Body of pancreas (tissue), 4 donors: ENCODE measurements around the gene PPP6R3. TPM values are rescaled to one million over a fixed set of nuclear protein-coding genes. Genes with fewer than 3 reads are reported as not detected.

Experiments used
- ATAC-seq: fragments of 150-250 bp; one replicate; pipeline ENCODE4 v1.9.1; 2016
- DNase-seq, 4 donors: peaks; one replicate each; pipeline ENCODE4 v3.0.0-alpha.2; 2019
- H3K27ac ChIP-seq, 4 donors: fragments of 200-600 bp; sonication (generic); 1 replicate in 3 of 4; 2 replicates in 1 of 4; pipeline versions ENCODE4 v1.5.1 to v1.6.1; 2016 to 2019; ENCODE audit warnings: mild to moderate bottlenecking in 1 of 4, mixed read lengths in 1 of 4, moderate library complexity in 1 of 4
- H3K27me3 ChIP-seq, 2 donors: fragments of 200-600 bp; sonication (generic); one replicate each; pipeline ENCODE4 v1.6.0; 2016; ENCODE audit warnings: mild to moderate bottlenecking in 1 of 2
- H3K36me3 ChIP-seq, 2 donors: fragments of 200-600 bp; sonication (generic); replicated peaks in 1 of 2; 2 replicates each; pipeline ENCODE4 v1.5.1; 2016; ENCODE audit warnings: low read depth in 2 of 2; ENCODE audit not compliant: insufficient read depth in 1 of 2
- H3K4me1 ChIP-seq: fragments of 200-600 bp; sonication (generic); one replicate; pipeline ENCODE4 v1.6.0; 2016
- H3K4me3 ChIP-seq, 2 donors: fragments of 200-600 bp; sonication (generic); 1 replicate in 1 of 2; 2 replicates in 1 of 2; pipeline ENCODE4 v1.5.1; 2016 to 2019
- H3K9me3 ChIP-seq, 3 donors: fragments of 200-600 bp; sonication (generic); 1 replicate in 2 of 3; 2 replicates in 1 of 3; pipeline ENCODE4 v1.5.1; 2016
- POLR2A ChIP-seq, 3 donors: fragments of 450-650 bp; IDR thresholded peaks; one replicate each; pipeline ENCODE4 v1.6.1; 2016; ENCODE audit warnings: antibody characterized with exemption in 3 of 3, mild to moderate bottlenecking in 2 of 3
- WGBS, 2 donors: methylation state at CpG; one replicate each; pipeline ENCODE4 v1.1.5; 2017; 5-methylcytosine and 5-hydroxymethylcytosine counted together
- intact Hi-C: fragments of 100-400 bp; cut with DNase I; formaldehyde crosslinking; loops from one replicate; pipeline ENCODE4 v1.15.1; 2023
- total RNA-seq, 2 donors: library from RNA; depleted of rRNA; stranded (reverse); fragments of >200 nt; gene quantifications; one replicate each; pipeline ENCODE4 v1.1.0, GENCODE V29; 2016
- TF ChIP-seq, protein P1 (sequence below), 7 experiments: fragments of 450-650 bp in 4 of 7; fragments of 200-600 bp in 3 of 7; sonication (generic) in 3 of 7; IDR thresholded peaks; one replicate each; pipeline ENCODE4 v1.5.1; 2016 to 2019; ENCODE audit warnings: antibody characterized with exemption in 7 of 7

Gene PPP6R3
- total RNA-seq, 2 donors from 2014 or later, result 92.9 to 94.9 TPM

DNA sequence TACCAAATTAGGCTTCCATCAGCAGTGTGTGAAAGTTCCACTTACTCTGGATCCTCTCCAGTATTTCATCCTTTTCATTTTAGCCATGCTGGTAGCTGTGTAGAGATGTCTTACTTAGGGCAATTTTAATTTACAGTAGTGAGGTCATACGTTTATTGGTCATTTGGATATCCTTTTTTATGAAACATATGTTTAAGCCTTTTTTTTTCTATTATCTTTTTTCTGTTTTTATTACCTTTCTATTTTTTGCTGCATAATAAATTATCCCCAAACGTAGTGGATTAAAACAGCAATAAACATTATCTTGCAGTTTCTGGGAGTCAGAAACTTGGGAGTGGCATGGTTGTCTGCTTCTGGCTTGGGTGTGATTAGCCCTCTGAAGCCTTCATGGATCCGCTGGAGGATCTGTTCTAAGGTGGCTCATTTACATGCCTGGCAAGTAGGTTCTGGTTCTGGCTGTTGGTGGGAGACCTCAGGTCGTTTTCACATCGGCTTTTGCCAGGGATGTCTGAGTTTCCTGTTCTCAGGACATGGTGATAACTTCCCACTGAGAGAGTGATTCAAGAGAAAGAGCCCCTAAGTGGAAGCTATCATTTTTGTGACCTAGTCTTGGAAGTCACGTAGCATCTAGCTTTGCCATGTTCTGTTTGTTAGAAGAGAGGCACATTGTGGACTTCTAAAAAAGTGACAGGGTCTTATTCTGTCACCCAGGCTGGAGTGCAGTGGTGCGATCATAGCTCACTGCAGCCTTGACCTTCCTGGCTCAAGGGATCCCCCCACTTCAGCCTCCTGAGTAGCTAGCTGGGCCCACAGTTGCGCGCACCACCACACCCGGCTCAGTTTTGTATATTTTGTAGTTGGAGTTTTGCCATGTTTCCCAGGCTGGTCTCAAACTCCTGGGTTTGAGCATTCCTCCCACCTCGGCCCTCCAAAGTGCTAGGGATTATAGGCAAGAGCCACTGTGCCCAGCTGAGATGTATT is 38.6 kb downstream of the PPP6R3 start:
- DNase-seq (no peak), ATAC-seq (no peak)
- H3K4me1 ChIP-seq, result peaks cover 50% of the 10 kb centered on the region
- H3K27ac ChIP-seq, result no peak overlapping the region
- no peak for TF ChIP-seq POLR2A (IDR thresholded peaks at IDR 0.05)
- TF ChIP-seq, protein P1, sequence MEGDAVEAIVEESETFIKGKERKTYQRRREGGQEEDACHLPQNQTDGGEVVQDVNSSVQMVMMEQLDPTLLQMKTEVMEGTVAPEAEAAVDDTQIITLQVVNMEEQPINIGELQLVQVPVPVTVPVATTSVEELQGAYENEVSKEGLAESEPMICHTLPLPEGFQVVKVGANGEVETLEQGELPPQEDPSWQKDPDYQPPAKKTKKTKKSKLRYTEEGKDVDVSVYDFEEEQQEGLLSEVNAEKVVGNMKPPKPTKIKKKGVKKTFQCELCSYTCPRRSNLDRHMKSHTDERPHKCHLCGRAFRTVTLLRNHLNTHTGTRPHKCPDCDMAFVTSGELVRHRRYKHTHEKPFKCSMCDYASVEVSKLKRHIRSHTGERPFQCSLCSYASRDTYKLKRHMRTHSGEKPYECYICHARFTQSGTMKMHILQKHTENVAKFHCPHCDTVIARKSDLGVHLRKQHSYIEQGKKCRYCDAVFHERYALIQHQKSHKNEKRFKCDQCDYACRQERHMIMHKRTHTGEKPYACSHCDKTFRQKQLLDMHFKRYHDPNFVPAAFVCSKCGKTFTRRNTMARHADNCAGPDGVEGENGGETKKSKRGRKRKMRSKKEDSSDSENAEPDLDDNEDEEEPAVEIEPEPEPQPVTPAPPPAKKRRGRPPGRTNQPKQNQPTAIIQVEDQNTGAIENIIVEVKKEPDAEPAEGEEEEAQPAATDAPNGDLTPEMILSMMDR (IDR thresholded peaks at IDR 0.05), result no peak
- 73 to 78% methylated on average over 11 of the region's 11 CpGs for WGBS, 2 donors
- H3K36me3 ChIP-seq, result no peaks in the 10 kb centered on the region
- H3K27me3 ChIP-seq, result no peaks in the 10 kb centered on the region
- intact Hi-C loops, result no loop called here
- no peak overlapping the region for H3K4me3 ChIP-seq
- no peaks in the 10 kb centered on the region for H3K9me3 ChIP-seq

DNA sequence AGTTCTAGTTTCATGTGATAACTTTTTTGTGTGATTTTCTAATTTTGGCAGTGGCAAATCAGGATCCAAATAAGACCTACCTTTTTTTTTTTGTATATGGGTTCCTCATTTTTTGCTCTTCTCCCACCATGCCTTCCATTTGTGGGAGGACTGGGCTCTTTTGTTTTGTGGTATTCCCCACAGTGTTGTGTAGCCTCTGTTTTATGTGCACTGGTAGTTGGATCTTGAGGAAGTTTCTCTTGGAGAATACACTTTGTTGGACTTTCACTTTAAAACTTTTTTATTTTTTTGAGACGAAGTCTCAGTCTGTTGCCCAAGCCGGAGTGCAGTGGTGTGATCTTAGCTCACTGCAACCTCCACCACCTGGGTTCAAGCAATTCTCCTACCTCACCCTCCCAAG is 39.7 kb downstream of the PPP6R3 start:
- intact Hi-C loops, result no loop called here
- Histone ChIP-seq H3K4me1 (peaks cover 55% of the 10 kb centered on the region), H3K27me3 (no peaks in the 10 kb centered on the region), H3K27ac (no peak overlapping the region), H3K9me3 (no peaks in the 10 kb centered on the region), H3K4me3 (no peak overlapping the region), H3K36me3 (no peaks in the 10 kb centered on the region)
- no peak for DNase-seq
- no peak for ATAC-seq
- no peak for TF ChIP-seq POLR2A (IDR thresholded peaks at IDR 0.05)
- TF ChIP-seq, protein P1 (IDR thresholded peaks at IDR 0.05), result no peak
- WGBS, 2 donors, result 89 to 90% methylated on average over 2 of the region's 2 CpGs

DNA sequence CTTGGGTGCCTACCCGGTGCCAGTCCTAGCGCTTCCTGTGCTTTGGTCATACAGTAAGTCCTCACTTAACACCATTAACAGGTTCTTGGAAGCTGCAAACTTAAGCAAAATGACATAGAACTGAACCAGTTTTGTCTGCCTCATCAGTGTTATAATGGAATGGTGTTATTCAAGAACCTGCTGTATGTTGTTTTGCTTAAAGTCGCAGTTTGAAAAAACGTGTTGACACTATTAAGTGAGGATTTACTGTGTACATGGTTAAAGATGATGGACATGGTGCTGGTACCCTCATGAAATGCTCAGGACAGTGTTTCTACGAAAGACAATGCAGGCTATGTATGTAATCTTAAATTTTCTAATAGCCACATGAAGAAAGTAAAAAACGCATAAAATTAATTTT is 41.3 kb downstream of the PPP6R3 start:
- 89 to 92% methylated on average over 6 of the region's 6 CpGs for WGBS, 2 donors
- DNase-seq, result no peak
- H3K4me1 ChIP-seq, result peaks cover 63% of the 10 kb centered on the region
- no peaks in the 10 kb centered on the region for H3K27me3 ChIP-seq
- intact Hi-C loops, result no loop called here
- H3K27ac ChIP-seq, result no peak overlapping the region
- TF ChIP-seq, protein P1 (IDR thresholded peaks at IDR 0.05), result no peak
- TF ChIP-seq POLR2A (IDR thresholded peaks at IDR 0.05), result no peak
- H3K9me3 ChIP-seq, result no peaks in the 10 kb centered on the region
- ATAC-seq, result no peak
- no peak overlapping the region for H3K4me3 ChIP-seq
- no peaks in the 10 kb centered on the region for H3K36me3 ChIP-seq

DNA sequence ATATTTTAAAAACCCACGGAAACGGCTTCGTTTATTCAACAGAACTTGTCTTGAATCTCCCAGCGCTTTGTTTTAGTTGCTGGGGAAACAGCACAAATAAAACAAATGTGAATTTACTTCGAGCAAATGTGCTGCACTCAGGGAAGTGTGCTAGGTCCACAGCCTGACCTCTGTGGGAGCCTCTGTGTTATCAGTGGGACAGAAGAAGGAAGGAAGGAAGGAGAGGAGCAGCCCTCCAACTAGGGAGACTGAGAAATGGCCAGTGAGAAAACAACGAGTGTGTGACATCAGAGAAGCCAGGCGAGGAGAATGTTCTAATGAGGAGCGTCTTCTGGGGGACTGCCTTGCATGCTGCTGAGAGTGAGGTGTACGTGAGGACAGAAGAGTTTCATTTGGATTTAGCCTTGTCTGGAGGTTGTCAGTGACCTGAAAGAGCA is 42.7 kb downstream of the PPP6R3 start:
- Histone ChIP-seq H3K36me3 (no peaks in the 10 kb centered on the region), H3K9me3 (no peaks in the 10 kb centered on the region), H3K27me3 (no peaks in the 10 kb centered on the region), H3K27ac (no peak overlapping the region), H3K4me1 (peaks cover 60% of the 10 kb centered on the region), H3K4me3 (no peak overlapping the region)
- DNase-seq, result no peak
- WGBS, 2 donors, result 48 to 51% methylated on average over 9 of the region's 9 CpGs
- intact Hi-C loops, result no loop called here
- no peak for ATAC-seq
- TF ChIP-seq POLR2A (IDR thresholded peaks at IDR 0.05), result no peak
- TF ChIP-seq, protein P1 (IDR thresholded peaks at IDR 0.05), result no peak
